Suprapubic skin (tissue), 4 donors: Measurements from ENCODE around the gene GJC1. TPM values are rescaled to one million over a fixed set of nuclear protein-coding genes. Genes with fewer than 3 reads are reported as not detected.
"Not testable (repeated sequence)": the region's sequence is repeated elsewhere in the genome, so short reads cannot be mapped to it uniquely, and the experiment has no call there.

Experiments used
- DNase-seq, 2 donors: peaks; one replicate each; pipeline ENCODE4 v3.0.0-alpha.2; 2019; ENCODE audit warnings: low spot score in 2 of 2
- H3K27ac ChIP-seq: fragments of 200-600 bp; sonication (generic); one replicate; pipeline ENCODE4 v1.5.1; 2019
- H3K27me3 ChIP-seq: fragments of 200-600 bp; sonication (generic); one replicate; pipeline ENCODE4 v1.5.1; 2019
- H3K36me3 ChIP-seq: fragments of 200-600 bp; sonication (generic); one replicate; pipeline ENCODE4 v1.5.1; 2019
- H3K4me1 ChIP-seq: fragments of 200-600 bp; sonication (generic); one replicate; pipeline ENCODE4 v1.5.1; 2019
- H3K4me3 ChIP-seq: fragments of 200-600 bp; sonication (generic); one replicate; pipeline ENCODE4 v1.5.1; 2019; ENCODE audit warnings: mild to moderate bottlenecking
- H3K9me3 ChIP-seq: fragments of 200-600 bp; sonication (generic); one replicate; pipeline ENCODE4 v1.5.1; 2019
- CTCF ChIP-seq, 2 donors: fragments of 200-600 bp in 1 of 2; fragments of 450-650 bp in 1 of 2; sonication (generic) in 1 of 2; IDR thresholded peaks; one replicate each; pipeline ENCODE4 v1.5.1; 2016 to 2019; ENCODE audit warnings: antibody characterized with exemption in 2 of 2, mild to moderate bottlenecking in 1 of 2, moderate library complexity in 1 of 2
- EP300 ChIP-seq: sonication (generic); formaldehyde crosslinking; IDR thresholded peaks from one replicate; pipeline ENCODE4 v1.6.1; 2017; ENCODE audit warnings: antibody characterized with exemption
- POLR2A ChIP-seq, 2 donors: fragments of 450-650 bp; IDR thresholded peaks; one replicate each; pipeline ENCODE4 v1.6.1; 2017; ENCODE audit warnings: antibody characterized with exemption in 2 of 2, mild to moderate bottlenecking in 2 of 2, moderate library complexity in 2 of 2
- POLR2AphosphoS5 ChIP-seq, 3 donors: sonication (generic); formaldehyde crosslinking; IDR thresholded peaks; one replicate each; pipeline ENCODE4 v1.6.1; 2017; ENCODE audit warnings: antibody characterized with exemption in 3 of 3
- WGBS: methylation state at CpG from one replicate; pipeline ENCODE4 v1.1.5; 2018; 5-methylcytosine and 5-hydroxymethylcytosine counted together
- total RNA-seq, 4 donors: library from RNA; depleted of rRNA; stranded (reverse); fragments of >200 nt; gene quantifications; one replicate each; pipeline ENCODE4 v1.1.0, GENCODE V29; 2016

Gene GJC1
- total RNA-seq, 4 donors from 2014 or later, result 1.1 to 7.8 (median 1.9) TPM

- TF ChIP-seq POLR2AphosphoS5 (IDR thresholded peaks at IDR 0.05), result no peak
- TF ChIP-seq EP300, result no peak
- H3K27me3 ChIP-seq, result peaks cover 69% of the 10 kb centered on the region
- WGBS, result 89% methylated on average over 15 of the region's 15 CpGs
- H3K4me1 ChIP-seq, result peaks cover 17% of the 10 kb centered on the region
- H3K36me3 ChIP-seq, result no peaks in the 10 kb centered on the region
- H3K9me3 ChIP-seq, result no peaks in the 10 kb centered on the region
- H3K27ac ChIP-seq, result no peak overlapping the region
- H3K4me3 ChIP-seq, result no peak overlapping the region
- DNase-seq, result peak in 1 of 2 donors; percentile 35
These were observed 3.8 kb downstream of the GJC1 start for GRCh38 chr17:44826123-44826790.

- H3K27ac ChIP-seq, H3K36me3 ChIP-seq, H3K9me3 ChIP-seq, H3K4me3 ChIP-seq: not testable (repeated sequence)
- peaks cover 14% of the 10 kb centered on the region for H3K4me1 ChIP-seq
- WGBS, result 92% methylated on average over 9 of the region's 9 CpGs
- DNase-seq, result peak in 1 of 2 donors; percentile 7
- H3K27me3 ChIP-seq, result peaks cover 59% of the 10 kb centered on the region
These were observed 4.9 kb downstream of the GJC1 start for GRCh38 chr17:44825236-44825635.

GRCh38 chr17:44820631-44821212, 9.4 kb downstream of the GJC1 start:
- H3K4me1 ChIP-seq, result no peaks in the 10 kb centered on the region
- no peak overlapping the region for H3K27ac ChIP-seq
- H3K27me3 ChIP-seq, result peaks cover 14% of the 10 kb centered on the region
- 20% methylated on average over 7 of the region's 7 CpGs for whole genome bisulfite sequencing
- DNase-seq, result no peak
- H3K36me3 ChIP-seq, result no peaks in the 10 kb centered on the region
- no peak for TF ChIP-seq CTCF (IDR thresholded peaks at IDR 0.05)
- TF ChIP-seq POLR2AphosphoS5 (IDR thresholded peaks at IDR 0.05), result no peak
- TF ChIP-seq POLR2A (IDR thresholded peaks at IDR 0.05), result no peak
- H3K9me3 ChIP-seq, result no peaks in the 10 kb centered on the region
- H3K4me3 ChIP-seq, result no peak overlapping the region

GRCh38 chr17:44818508-44818907, 11.6 kb downstream of the GJC1 start:
- WGBS, result 91% methylated on average over 6 of the region's 6 CpGs
- H3K36me3 ChIP-seq, H3K4me3 ChIP-seq, H3K27me3 ChIP-seq, H3K27ac ChIP-seq, DNase-seq, H3K4me1 ChIP-seq, H3K9me3 ChIP-seq: not testable (repeated sequence)

GRCh38 chr17:44812263-44812662, 17.8 kb downstream of the GJC1 start:
- H3K27ac ChIP-seq, result no peak overlapping the region
- no peaks in the 10 kb centered on the region for H3K36me3 ChIP-seq
- H3K9me3 ChIP-seq, result no peaks in the 10 kb centered on the region
- no peak for TF ChIP-seq POLR2A (IDR thresholded peaks at IDR 0.05)
- no peak for TF ChIP-seq EP300
- TF ChIP-seq POLR2AphosphoS5 (IDR thresholded peaks at IDR 0.05), result no peak
- no peak for TF ChIP-seq CTCF (IDR thresholded peaks at IDR 0.05)
- H3K27me3 ChIP-seq, result no peaks in the 10 kb centered on the region
- no peak for DNase-seq
- no peak overlapping the region for H3K4me3 ChIP-seq
- 71% methylated on average over 4 of the region's 4 CpGs for WGBS
- H3K4me1 ChIP-seq, result no peaks in the 10 kb centered on the region

GRCh38 chr17:44808656-44809388, 21.3 kb downstream of the GJC1 start:
- H3K27me3 ChIP-seq, H3K4me1 ChIP-seq, H3K36me3 ChIP-seq, H3K27ac ChIP-seq, DNase-seq, H3K9me3 ChIP-seq, H3K4me3 ChIP-seq: not testable (repeated sequence)
- 96% methylated on average over 9 of the region's 9 CpGs for WGBS

- Histone ChIP-seq H3K4me3 (no peak overlapping the region), H3K27me3 (no peaks in the 10 kb centered on the region), H3K36me3 (no peaks in the 10 kb centered on the region), H3K9me3 (no peaks in the 10 kb centered on the region), H3K27ac (no peak overlapping the region), H3K4me1 (no peaks in the 10 kb centered on the region)
- 86% methylated on average over 4 of the region's 4 CpGs for WGBS
- no peak for DNase-seq
- no peak for TF ChIP-seq EP300
- TF ChIP-seq CTCF (IDR thresholded peaks at IDR 0.05), result no peak
- TF ChIP-seq POLR2A (IDR thresholded peaks at IDR 0.05), result no peak
- no peak for TF ChIP-seq POLR2AphosphoS5 (IDR thresholded peaks at IDR 0.05)
These were observed 21.9 kb downstream of the GJC1 start for GRCh38 chr17:44808156-44808555.
